Retinal pigment epithelial cell (primary cell): ENCODE measurements around the gene PRRG3.

Experiments
- DNase-seq: peaks from one replicate; pipeline ENCODE4 v3.0.0-alpha.2; 2010; ENCODE audit warnings: low read depth
- H3K4me3 ChIP-seq: 2 replicates; pipeline ENCODE4 v1.5.1; 2011; ENCODE audit warnings: mild to moderate bottlenecking, low read length, control low read depth, moderate library complexity
- TF ChIP-seq, protein P1 (sequence below): conservative IDR thresholded peaks from 2 replicates; pipeline ENCODE4 v1.5.1; 2011; ENCODE audit warnings: low read depth, low read length, control low read depth, inconsistent platforms

Gene PRRG3

DNA sequence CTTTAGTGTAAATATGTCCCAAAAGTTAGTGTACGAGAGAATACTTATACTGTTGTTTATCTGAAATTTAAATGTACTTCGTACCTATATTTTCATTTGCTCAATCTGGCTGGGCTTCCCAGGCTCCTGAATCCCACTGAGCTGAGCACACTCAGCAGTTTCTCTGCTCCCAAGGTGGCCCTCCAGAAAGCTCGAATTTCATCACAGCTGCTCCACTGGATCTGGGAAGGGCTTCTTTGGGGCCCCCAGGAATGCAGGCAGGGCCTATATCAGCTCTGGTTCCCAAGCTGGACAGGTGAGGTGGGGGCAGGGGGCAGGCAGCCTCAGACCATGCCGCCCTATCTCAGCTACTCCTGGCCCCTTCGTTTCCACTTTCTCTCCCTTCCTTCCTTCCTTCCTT, 19.1 kb downstream of the PRRG3 start:
- TF ChIP-seq, protein P1, sequence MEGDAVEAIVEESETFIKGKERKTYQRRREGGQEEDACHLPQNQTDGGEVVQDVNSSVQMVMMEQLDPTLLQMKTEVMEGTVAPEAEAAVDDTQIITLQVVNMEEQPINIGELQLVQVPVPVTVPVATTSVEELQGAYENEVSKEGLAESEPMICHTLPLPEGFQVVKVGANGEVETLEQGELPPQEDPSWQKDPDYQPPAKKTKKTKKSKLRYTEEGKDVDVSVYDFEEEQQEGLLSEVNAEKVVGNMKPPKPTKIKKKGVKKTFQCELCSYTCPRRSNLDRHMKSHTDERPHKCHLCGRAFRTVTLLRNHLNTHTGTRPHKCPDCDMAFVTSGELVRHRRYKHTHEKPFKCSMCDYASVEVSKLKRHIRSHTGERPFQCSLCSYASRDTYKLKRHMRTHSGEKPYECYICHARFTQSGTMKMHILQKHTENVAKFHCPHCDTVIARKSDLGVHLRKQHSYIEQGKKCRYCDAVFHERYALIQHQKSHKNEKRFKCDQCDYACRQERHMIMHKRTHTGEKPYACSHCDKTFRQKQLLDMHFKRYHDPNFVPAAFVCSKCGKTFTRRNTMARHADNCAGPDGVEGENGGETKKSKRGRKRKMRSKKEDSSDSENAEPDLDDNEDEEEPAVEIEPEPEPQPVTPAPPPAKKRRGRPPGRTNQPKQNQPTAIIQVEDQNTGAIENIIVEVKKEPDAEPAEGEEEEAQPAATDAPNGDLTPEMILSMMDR = no peak
- H3K4me3 ChIP-seq = no peak overlapping the region
- DNase-seq = no peak

DNA sequence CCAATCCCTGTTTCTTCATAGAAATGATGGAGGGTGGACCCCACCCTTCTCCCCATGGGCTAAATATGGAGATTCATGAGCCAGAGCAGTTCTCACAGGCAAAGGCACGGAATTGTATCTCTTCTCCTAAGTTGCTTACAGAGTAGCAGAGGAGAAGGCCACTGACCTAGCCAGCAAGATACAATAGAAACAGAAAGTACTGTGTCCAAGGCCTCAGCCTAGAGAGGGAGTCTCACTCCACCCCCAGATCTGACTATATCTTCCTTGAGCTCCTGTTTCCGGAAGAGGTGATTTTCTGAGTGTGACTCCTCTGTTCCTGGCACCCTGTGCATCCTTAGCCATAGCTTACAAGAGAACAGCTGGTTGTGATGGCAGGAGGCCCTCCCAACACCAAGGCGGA, 20.5 kb downstream of the PRRG3 start, which contains the start of gene FATE1:
Gene FATE1, plus strand, starts transcription at position 284 of the 400 bp plus-strand sequence. Its CDS starts 85 bp downstream, at position 369.
- TF ChIP-seq, protein P1 = no peak
- H3K4me3 ChIP-seq = no peak within 1 kb of the TSS
- DNase-seq = no peak

DNA sequence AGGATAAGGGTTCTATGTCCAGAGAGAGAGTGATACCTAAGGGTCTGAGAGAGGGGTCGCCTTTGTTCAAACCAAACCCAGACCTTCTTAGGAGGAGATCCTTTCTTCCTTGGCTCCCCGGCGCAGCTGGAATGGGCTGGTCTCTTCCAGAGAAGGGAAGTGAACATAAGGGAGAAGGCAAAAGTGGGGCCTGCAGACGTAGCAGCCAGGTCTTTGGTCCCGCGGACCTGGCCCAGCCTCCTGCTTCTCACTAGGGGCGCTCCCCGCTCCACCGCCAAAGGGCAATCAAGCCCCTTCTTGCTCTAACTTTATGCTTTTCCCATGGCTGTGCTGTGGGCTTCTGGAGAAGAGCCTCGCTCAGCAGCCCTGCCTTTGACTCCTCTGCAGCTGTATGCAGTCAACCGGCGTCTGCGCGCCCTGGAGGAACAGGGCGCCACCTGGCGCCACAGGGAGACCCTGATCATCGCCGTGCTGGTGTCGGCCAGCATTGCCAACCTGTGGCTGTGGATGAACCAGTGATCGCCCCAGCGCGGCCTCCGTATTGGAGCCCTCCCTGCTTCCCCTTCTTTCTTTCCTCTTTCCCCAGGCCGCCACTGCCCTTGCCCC, 27.1 kb downstream of the PRRG3 start:
- no peak for DNase-seq
- TF ChIP-seq, protein P1 = peak; percentile 68
- H3K4me3 ChIP-seq = no peak overlapping the region

- DNase-seq = no peak
- TF ChIP-seq, protein P1 = no peak
- H3K4me3 ChIP-seq = no peak overlapping the region
These were observed 28.0 kb downstream of the PRRG3 start for GRCh38 chrX:151723156-151723760.

DNA sequence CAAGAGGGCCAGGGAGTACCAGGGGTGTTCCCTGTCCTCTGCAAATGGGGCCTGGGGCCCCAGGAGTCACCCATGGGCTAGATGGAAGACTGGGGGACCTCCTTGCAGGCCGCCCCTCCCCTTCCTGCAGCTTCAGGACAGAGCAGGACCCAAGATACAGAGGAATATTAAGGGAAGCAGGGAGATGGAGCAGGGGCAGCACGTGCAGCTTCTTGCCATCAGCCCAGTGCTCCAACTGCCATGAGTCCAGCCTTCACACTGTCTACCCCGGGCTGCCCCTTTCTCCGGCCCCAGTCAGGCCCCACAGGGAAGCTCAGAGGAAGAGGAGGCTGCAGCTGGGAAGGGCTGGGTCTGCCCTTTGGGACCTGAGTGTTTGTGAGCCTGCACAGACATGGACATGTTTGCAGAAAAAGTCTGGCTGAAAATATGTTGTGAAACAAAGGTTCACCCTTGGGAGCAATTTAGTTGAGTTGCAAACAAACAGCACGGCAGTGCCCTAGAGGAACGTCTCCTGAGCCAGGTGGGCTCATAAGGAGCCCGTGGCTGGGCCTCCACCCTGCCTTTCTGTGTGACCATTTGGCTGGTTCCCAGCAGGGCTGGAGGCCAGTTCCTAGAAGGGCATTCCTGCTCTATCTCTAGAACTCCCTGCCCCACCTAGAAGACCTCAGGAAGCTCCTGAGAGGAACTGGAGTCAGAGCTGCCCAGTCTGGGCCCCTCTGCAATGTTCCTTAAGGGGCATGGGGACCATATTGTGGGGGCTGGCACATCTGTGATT, 29.5 kb downstream of the PRRG3 start:
- DNase-seq = no peak
- TF ChIP-seq, protein P1 = no peak
- H3K4me3 ChIP-seq = no peak overlapping the region

DNA sequence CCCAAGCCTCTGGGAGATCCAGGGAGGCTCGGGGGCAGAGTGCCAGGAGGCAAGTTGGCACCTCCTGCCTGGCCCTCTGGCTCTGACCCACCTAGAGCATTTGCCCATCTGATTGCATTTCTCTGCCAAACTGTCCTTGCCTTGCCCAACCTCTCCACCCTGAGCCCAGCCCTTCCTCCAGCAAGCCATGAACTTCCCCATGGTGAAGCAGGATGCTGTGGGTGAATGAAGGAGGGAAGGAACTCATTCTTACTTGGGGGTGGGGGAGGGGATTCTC, 30.0 kb downstream of the PRRG3 start:
- TF ChIP-seq, protein P1 = no peak
- H3K4me3 ChIP-seq = no peak overlapping the region
- no peak for DNase-seq
